ENCODE results near the gene TSPAN5.

TSPAN5 gene

GRCh38 chr4:98434816-98435215, 223.6 kb downstream of the TSPAN5 start:
- no peak for DNase-seq

GRCh38 chr4:98433691-98434090, 224.7 kb downstream of the TSPAN5 start:
- peak; percentile 38 for DNase-seq

- DNase-seq, result no peak
Measured at GRCh38 chr4:98430708-98431403, 227.6 kb downstream of the TSPAN5 start.

DNA sequence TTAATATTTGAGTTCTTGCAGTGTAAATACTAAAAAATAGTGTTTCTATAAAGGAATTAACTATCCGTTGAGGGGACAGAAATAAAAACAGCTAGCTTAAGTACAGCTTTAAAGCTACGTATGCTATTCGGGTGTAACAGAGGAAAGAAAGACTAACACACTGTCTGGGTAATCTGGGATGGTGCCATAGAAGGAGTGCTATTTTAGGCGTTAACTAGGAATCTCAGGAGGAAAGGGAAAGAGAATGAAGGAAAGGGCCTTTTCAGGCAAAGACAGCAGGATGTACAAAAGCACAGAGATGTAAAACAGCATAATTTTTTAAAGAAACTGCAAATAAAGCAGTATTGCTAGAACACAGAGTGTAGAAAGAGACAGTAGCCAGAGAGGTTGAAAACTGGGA, 235.4 kb downstream of the TSPAN5 start:
- DNase-seq, result no peak

DNA sequence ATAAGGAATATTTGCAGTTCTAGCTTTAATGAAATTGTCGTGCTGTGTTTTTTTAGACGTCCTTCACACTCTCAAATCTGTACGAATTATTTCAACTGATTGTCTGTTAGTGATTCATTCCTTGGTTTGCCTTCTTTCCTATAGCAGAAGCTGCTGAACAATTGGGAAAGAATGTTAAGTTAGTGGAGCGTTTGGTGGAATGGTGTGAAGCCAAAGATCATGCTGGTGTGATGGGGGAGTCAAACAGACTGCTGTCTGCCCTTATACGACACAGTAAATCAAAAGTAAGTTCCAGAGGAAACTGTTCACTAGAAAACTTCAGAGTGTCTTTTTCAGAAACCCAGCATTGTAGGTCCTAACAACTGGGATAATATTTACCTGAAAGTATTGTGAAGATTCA, 237.3 kb downstream of the TSPAN5 start:
- DNase-seq, result no peak
